Activated CD8-positive, alpha-beta memory T cell treated with anti-CD3 and anti-CD28 coated beads, Interleukin-2, amount 50 U/mL, for 48 hours (primary cell): ENCODE measurements around the gene CYFIP2.
A peak's percentile ranks its signal among the peaks of the same experiment; 100 is the strongest.

Source experiments
- DNase-seq: peaks from one replicate; pipeline ENCODE4 v3.0.0-alpha.2; 2020

The CYFIP2 gene

DNA sequence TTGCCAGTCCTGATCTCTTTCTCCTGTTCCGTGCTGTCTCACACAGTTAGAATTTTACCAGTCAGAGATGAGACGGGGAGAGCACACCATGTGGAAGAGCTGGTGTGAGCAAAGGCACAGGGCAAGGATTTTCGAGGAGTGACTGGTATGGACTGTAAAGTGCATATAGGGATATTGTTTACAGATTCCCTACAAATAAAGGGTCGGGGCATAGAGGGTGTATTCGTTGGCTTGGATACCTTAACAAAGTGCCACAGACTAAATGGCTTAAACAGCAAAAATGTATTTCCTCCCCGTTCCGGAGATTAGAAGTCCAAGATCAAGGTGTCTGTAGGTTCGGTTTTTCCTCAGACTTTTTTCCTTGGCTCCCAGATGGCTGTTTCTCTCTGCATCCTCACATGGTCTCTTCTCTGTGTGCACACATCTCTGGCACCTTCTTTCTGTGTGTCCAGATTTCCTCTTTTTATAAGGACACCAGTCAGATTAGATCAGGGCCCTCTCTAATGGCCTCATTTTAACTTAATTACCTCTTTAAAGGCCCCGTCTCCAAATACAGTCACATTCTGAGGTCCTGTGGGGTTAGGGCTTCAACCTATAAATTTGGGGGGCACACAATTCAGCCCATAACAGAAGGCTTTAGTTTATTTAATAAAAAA, 23.4 kb downstream of the CYFIP2 start:
- no peak for DNase-seq

DNA sequence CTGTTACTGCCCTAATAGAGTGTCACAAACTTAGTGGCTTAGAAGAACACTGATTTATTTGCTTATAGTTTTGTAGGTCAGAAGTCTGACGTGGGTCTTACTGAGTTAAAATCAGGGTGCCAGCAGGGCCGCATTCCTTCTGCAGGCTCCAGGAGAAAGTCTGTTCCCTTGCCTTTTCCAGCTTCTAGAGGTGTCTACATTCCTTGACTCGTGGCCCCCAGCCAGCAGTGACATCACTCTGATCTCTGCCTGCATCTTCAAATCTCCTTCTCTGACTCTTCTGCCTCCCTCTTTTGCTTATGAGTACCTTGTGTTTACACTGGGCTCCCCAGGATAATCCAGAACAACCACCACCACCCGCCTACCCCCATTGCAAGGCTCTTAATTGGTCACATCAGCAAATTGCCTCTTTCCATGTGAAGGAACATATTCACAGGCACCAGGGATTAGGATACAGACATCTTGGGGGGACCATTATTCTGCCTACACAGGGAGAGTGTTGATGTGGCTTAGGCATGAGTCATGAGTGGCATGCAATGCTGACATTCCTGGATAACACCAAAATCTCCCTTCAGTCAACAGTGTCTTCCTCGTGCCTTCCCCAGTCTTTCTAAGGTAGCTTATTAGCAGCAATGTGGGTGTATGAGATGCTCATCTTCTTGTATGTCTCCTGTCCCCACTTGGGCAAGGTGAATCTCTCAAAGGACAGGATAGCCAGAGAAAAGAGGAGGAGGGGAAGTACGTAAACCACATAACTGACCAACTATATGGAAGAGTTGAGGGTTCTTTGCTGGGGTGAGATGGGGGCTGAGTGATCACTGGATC, 24.4 kb downstream of the CYFIP2 start:
- DNase-seq, result peak; percentile 47

DNA sequence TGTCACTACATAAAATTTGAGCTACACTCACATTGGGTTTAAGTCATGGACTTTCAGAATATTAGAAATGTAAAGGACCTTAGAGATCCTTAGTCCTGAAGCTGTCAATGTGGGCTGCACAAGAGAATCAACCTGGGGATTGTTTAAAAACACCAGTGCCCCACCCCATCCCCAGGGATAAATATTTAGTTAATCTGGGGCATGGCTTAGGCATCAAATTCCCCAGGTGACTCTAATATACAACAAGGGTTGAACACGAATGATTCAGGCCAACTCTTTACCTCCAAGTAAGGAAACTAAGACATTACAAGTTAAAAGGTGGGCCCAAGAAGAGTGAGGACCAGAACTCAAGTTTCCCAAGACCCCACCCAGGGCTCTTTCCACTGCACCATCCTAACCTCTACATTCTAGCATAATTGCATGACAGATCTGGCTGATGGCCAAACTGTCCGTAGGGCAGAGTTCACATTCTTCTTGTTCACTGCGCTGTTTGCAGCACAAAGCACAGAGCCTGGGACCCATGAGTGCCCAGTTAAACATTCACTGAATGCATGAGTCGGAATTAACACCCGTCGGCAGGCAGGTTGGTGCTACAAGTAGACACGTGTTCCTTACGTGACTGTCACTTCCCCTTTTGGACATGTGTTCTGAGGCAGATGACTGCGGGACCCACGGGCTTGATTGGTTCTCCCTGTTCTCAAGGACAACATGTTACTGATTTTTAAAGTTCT, 25.2 kb downstream of the CYFIP2 start:
- DNase-seq, result peak; percentile 58

DNA sequence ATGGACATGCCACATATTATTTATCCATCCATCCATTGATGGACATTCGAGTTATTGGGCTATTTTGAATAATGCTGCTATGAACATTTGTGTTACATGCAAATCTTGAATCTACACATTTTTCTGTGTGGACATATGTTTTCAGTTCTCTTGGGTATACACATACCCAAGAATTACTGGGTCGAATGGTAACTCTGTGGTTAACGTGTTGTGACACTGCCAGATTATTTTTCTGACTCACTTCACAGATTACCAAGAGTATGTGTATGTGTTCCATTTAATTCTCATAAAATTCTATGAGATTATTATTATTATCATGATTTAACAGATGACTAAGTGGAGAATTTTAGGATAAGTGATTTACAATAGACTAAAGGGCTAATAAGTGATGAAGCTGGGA, 26.7 kb downstream of the CYFIP2 start:
- no peak for DNase-seq

DNA sequence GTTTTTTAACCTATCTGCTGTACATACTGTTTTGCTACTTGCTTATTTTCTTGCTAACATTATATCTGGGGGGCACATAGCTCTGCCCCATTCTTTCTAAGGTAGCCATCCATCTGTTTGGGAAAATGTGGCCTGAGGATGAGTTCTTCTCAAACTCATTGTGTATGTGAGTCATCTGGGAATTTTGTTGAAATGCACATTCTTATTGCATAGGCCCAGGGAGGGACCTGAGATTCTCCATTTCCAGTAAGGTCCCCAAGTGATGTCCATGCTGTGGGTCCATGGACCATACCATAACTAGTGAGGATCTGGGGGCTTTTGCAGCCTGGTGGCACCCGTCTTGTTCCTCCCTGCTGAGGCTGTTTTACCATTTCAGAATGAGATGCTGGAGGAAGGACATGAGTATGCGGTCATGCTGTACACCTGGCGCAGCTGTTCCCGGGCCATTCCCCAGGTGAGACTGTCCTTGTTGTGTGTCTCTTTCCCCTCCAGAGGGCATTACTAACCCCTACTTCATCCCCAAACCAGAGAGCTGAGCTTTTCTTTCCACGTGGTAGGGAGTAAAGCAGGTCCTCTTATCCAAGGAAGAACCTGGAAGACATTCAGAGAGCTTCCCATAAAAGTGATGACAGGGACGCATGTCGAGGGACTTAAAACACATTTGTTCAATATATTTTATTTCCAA, 28.6 kb downstream of the CYFIP2 start:
- no peak for DNase-seq

DNA sequence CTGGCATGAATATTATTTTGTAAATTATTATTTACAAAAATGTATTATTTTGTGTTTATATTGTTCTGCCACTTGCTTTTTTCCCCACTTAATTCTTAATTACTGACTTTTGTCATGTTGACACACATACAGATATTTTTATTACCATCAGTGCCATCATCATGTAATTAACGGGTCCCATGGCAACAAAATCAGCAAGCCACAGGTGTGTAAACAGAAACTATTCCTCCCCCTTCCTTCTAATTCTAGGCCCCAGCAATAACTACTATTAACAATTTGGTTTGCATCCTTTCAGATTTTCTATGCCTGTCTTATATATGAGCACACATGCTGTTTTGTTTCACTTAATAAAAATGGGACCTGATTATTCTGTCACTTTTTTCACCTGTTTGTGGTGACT, 29.3 kb downstream of the CYFIP2 start:
- DNase-seq, result no peak

DNA sequence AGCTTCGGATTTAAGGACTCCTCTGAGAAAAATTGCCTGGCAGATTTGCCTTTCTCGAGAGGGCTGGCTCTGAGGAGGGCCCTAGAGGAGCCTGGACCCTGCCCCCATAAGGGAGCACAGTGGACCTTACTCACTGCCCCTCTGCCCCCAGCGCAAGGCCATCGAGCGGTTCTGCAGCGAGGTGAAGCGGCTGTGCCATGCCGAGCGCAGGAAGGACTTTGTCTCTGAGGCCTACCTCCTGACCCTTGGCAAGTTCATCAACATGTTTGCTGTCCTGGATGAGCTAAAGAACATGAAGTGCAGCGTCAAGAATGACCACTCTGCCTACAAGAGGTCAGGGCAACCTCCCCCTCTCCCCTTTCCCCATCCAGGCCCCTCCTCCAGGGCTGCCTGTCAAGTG, 34.6 kb downstream of the CYFIP2 start:
- no peak for DNase-seq

DNA sequence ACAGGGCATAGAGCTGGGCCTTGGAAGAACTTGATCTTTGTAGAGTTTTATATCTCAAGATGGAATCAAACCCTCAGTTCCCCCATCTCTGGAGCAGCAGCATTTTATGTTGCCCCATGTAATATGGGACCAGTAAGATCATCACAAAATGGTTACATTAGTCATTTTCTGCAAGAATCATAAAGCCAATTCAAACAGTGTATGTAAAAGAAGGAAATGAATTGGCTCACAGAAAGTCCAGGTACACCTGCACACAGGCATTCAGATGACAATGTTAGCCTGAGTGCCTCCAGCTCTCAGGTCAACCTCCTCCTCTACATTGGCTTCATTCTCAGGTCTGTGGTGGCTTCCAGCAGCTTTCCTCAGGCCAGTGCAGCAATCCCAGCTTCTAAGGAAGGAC, 35.1 kb downstream of the CYFIP2 start:
- DNase-seq, result no peak

DNA sequence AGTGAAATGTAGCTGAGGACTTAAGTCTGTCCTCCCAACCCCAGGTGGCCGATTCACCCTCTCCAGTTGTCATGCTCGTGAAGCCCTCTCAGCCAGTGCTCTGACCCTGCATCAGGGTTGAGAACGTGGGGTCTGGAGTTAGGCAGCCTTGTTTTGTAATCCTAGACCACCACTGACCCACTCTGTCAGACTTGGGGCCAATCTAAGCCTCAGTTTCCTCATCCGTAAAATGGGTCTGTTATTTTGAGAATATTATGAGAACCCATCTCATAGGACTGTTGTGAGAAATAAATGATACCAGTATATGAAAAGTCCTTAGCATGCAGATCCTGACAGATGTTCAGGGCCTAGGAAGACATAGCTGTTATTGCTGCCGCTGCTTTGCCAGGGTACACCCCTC, 37.1 kb downstream of the CYFIP2 start:
- no peak for DNase-seq

DNA sequence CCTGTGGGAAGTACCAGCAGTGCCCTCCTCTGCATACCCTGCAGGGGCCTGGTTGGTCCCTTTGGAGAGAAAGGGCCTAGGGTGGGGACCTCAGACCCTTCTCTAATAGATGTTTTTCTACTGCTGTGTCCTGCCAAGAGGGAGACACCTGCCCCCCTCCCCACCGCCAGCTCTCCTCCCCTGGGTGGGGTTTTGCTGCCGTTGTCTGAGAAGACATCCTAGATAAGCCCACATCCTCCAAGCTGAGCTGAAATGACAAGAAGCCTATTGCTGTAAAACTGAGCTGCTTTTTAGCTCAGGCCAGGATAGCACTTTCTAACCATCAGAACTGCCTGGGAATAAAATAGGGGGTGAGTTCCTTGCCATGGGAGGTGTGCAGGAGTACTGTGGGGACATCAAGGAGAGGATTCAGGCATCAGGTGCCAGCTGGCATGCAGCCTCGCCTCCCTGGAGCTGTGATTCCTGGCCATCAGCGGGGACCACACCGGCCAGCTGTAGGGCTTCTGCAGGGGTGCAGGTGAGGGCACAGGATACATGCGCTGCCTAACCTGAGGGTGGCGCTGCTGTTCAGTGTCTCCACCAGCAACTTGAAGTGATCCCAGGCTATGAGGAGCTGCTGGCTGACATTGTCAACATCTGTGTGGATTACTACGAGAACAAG, 37.9 kb downstream of the CYFIP2 start:
- peak; percentile 68 for DNase-seq

DNA sequence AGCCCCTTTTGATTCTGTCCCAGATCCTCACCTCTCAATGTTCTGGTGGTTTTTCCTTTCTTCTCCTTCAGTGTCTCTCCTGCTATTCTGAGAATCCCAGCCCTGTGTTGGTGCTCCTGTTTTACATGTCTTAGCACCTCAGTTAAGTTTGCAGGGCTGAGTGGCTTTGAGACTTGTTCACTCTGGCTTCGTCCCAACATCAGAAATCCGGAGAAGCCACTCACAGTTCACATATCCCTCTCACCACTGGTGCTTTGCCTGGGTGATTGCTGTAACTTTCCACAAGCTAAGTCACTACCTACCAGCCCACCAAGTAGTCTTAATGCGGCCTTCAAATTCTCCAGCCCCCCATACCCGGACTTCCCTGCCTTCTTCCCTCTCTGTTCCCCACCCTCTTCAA, 40.2 kb downstream of the CYFIP2 start:
- DNase-seq, result peak; percentile 45

DNA sequence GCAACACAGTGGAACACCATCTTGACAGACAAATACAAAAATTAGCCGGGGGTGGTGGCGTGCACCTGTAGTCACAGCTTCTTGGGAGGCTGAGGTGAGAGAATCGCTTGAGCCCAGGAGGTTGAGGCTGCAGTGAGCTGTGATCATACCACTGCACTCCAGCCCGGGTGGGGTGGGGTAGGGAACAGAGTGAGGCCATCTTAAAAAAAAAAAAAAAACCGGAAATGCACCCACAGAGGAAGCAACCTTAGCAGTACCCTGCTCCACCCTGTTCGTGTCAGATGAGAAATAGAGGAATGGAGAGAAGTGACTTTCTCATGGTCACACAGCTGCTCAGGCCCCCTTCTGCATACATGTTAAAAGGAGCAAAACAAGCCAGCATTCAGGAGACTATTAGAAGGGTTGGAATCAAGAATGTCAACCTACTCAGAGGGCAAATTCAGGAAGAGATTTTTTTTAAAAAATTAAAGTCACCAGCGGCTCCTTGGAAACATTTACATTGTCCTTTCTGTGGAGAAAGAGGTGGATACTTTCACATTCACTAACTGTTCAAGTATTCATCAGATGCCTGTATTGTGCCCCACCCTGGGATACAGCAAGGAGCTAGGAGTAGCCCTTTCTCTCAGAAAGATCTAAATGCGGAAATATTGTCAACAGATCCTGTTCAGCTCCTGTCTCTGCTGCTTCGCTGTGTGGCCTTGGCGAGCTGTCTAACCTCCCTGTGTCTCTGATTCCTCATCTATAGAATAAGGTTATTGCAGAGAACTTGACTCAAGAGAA, 41.0 kb downstream of the CYFIP2 start:
- peak; percentile 50 for DNase-seq

DNA sequence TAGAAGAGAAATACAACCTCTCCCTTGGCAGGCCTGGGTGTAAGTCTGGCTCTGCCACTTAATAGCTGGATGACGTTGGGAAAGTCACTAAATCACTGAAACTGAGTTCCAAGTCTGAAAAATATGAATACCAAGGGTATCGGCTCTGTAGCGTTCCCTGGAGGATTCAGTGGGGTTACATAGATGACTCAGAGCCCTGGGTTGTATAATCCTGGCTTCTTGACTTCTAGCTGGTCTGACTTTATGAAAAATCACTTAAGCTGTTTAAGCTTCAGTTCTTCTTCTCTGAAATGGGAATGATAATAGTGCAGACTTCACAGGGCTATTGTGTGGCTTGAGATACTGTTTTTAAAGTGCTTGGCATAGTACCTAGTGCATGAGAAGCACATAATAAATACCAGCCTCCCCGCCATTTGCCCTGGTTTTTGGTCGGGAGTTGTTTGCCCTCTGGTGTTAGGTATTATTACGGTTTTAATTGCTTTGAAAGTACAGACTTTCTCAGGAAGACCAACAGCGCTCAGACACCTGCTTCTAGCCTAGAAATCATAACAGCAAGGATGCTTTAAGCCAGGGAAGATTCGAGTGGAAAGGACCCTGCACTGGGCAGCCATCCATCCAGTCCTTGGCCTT, 43.0 kb downstream of the CYFIP2 start:
- DNase-seq, result peak; percentile 49

DNA sequence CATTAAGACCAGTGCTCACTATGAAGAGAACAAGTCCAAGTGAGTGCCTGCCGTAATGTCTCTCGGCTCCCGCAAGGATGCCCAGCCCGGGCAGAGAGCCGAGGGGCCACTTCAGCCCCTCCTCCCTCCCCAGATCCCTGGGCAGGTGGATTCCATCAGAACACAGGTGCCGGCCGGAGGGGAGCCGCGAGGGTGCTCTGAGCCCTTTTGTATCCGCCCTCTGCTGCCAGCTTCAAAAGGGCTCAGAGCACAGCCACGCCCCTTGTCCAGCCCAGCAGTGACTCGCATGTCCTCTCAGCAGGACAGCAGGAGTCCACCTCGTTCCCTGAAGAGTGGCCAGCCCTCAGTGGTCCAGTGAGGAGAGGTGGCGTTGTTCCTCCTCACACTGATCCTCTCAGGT, 43.9 kb downstream of the CYFIP2 start:
- DNase-seq, result no peak

DNA sequence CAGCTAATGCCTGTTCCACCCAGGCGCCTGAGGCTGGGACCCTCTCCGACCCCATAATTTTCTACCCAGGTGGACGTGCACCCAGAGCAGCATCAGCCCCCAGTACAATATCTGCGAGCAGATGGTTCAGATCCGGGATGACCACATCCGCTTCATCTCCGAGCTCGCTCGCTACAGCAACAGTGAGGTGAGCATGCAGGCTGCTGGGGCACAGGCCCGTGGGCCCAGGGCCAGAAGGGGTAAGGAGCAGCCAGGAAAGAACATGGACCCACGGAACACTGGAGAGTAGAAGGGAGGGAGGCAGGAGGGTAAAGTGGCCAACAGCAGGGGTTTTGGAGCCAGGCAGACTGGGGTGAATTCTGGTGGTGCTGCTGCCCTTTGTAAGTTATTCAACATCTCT, 45.7 kb downstream of the CYFIP2 start:
- DNase-seq, result no peak

DNA sequence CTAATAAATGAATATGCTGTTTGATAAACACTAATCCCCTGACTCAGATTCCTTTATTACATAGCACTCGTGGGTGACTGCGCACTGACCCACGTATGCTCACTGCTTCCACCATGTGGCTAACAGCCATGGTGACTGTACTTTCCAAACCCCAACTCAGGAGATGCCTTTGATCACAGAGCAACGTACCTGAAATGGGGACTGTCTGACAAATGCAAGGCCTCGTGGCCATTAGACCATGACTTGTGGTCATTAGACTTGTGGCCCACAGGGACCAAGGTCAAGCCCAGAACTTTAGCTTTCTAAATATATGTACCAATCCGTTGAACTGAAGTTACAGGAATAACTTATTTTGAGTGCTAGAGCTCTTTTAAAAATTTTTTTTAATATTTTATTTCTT, 46.6 kb downstream of the CYFIP2 start:
- DNase-seq, result no peak

DNA sequence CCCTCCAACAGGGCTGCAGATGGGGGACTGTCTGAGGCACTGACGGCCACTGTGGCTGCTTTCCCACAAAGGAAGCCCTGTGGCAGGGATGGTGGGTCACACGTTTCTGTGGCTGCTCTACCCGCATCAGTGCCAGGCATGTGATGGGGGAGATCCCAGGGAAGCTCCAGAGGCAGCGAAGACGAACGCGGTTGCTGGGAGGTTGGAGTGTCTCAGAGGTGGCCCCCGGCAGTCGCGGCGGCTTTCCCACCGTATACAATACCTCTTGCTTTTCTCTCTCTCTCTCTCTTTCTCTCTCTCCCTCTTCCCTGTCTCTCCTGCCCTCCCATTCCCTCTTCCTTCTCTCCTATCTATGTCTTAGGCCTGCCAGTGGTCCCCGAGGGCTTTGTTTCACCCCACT, 56.7 kb downstream of the CYFIP2 start:
- peak; percentile 49 for DNase-seq

DNA sequence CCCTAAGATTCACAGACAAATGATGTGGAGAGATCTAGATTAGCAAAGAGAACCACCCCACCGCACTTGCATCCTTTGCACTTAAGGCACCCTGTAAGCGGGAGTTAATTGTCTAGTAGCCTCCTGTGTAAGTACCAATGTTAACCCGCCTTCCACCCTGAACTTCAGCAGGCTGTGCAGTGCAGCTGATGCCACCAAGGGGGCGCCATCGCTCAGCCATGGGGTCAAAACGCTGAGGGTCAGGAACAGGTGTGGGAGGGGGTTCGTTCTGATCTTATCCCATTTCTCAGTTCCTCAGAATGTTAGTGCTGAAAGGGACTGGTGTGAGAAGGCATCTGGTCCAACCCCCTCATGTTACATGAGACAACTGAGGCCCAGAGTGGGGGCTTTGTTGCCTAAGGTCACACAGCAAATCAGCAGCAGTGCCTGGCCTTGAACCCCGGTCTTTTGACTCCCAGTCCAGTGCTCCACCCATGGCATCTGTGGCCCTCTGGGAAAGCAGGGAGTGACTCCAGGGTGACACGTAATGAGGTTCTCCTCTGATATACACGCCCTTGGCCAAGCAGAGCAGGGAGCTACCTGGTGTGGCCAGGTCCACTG, 57.3 kb downstream of the CYFIP2 start:
- peak; percentile 61 for DNase-seq

DNA sequence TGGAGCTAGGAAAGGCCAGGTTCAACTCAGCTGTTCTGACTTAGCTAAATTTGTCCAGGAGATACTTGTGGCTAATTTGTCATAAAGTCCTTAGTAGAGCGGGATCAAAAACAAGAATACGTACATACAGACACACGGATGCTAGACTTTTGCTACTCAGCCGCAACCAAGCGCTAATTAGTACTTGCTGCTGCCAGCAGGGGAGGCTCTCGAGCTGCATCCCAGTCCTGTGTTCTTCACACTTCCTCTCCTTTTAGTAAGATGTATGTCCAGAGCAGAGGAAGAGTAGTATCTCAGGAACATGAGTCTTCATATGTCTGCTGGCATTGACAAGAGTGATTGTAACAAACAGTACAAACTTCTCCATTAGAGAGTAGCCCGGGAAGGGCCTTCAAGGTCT, 58.3 kb downstream of the CYFIP2 start:
- peak; percentile 54 for DNase-seq

DNA sequence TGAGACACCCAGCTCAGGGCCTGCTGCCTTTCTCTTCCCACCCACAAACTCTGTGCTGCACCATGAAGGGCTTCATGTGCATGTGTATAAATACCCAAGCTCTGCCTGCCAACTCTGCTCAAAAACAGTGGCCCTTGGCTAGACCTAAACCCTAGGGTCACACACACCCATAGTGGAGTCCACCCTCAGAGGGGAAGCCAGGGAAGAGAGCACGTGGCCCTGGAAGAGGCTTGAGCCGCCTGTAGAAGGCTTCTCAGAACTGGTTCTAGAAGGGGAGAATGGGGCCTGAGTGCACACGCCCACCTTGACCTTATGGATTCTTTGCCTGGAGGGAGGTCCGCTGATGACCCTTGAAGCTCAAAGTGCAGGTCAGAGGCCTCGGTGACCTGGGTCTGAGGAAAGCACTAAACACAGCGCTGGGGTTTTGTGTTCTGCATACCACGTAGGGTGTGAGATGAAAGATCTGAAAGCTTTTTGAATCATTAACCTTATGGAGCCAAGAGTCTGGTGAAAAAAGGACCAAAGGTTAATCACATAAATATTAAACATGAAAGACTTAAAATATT, 60.6 kb downstream of the CYFIP2 start:
- no peak for DNase-seq

DNA sequence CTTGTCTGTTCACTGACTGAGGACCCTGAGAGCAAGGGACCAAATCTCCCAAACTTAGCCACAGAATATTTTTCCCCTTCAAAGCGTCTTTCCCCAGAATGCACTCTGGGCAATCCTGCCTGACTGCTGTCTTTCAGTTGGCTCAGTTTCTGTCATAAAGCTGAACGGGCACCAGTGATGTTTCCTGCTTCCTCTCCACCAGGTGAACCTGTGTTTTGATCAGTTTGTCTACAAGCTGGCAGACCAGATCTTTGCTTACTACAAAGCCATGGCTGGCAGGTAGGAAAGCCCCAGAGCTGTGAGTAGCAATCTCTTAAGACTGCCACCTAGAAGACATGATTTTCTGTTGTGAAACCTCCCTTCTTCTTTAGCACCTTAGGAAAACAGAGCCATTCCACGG, 61.8 kb downstream of the CYFIP2 start:
- DNase-seq, result no peak
